Measurements from ENCODE around the gene ARHGAP6. TPM values are rescaled to one million over a fixed set of nuclear protein-coding genes. Genes with fewer than 3 reads are reported as not detected.

ARHGAP6 gene
- total and polyA plus RNA-seq, 2 of the 4 experiments (the other 2 are of a cell fraction): 1.4 to 1.8 TPM

DNA sequence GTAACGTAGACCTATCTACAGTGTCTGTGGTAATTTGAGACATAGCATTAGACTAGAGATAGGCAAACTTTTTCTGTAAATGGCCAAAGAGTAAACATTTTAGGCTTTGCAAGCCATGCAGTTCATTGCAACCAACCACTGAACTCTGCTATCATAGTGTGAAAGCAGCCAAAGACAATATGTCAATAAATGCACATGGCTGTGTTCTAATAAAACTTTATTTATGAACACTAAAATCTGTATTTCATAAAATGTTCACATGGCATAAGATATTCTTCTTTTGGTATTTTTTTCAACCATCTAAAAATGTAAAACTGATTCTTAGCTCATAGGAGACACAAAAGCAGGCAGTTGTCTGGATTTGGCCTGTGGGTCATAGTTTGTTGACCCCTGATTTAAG is 251.6 kb downstream of the ARHGAP6 start:
- Histone ChIP-seq H3K4ac (ENCODE audit: low read depth, low read length) (no peak overlapping the region), H3K9me3 (ENCODE audit: control insufficient read depth, insufficient read depth, low read length) (no peaks in the 10 kb centered on the region; the same call in 1 of the 2 replicates), H3K4me2 (ENCODE audit: low read depth, low read length) (no peak overlapping the region), H2BK5ac (ENCODE audit: low read depth, low read length, poor library complexity, severe bottlenecking) (no peak overlapping the region), H4K91ac (ENCODE audit: insufficient read depth, low read depth, low read length) (no peak overlapping the region), H3K9ac (ENCODE audit: low read depth, low read length) (no peak overlapping the region), H3K27me3 (ENCODE audit: control insufficient read depth, insufficient read depth, low read length) (no peaks in the 10 kb centered on the region), H2BK15ac (ENCODE audit: low read depth, low read length) (no peak overlapping the region), H4K5ac (ENCODE audit: low read depth, low read length) (no peak overlapping the region), H2AFZ (replicated peaks; ENCODE audit: low read length, poor library complexity) (no peak overlapping the region), H3K27ac (ENCODE audit: insufficient read depth, low read length) (no peak overlapping the region), H3K4me1 (ENCODE audit: control insufficient read depth, insufficient read depth, low read length) (no peaks in the 10 kb centered on the region), H3K56ac (ENCODE audit: extremely low read depth, insufficient read depth, low read length) (no peak overlapping the region), H2AK9ac (replicated peaks; ENCODE audit: low read depth, low read length, poor library complexity) (no peak overlapping the region), H3K14ac (replicated peaks; ENCODE audit: low read depth, low read length) (no peak overlapping the region), H3K9me1 (ENCODE audit: insufficient read depth, low read length) (no peaks in the 10 kb centered on the region), H3K79me1 (ENCODE audit: low read depth in 1 of 2, low read length in 2 of 2) (no peaks in the 10 kb centered on the region), H2AK5ac (ENCODE audit: low read depth, low read length) (no peak overlapping the region), H3K23ac (ENCODE audit: low read depth, low read length) (no peak overlapping the region), H3K18ac (ENCODE audit: low read depth, low read length) (no peak overlapping the region), H3K36me3 (ENCODE audit: control insufficient read depth, insufficient read depth, low read length) (no peaks in the 10 kb centered on the region), H4K20me1 (ENCODE audit: insufficient read depth, low read length) (no peaks in the 10 kb centered on the region), H3K4me3 (ENCODE audit: insufficient read depth, low read depth, low read length) (no peak overlapping the region), H2BK120ac (ENCODE audit: low read depth, low read length) (no peak overlapping the region), H2BK20ac (ENCODE audit: low read depth, low read length) (no peak overlapping the region), H4K8ac (ENCODE audit: low read depth in 2 of 2, low read length in 2 of 2) (no peak overlapping the region)
- ChIA-PET CTCF (no interaction called here), POLR2A (ENCODE audit: unreplicated experiment) (no interaction called here)
- WGBS, 2 experiments (ENCODE audit: extremely low coverage in 2 of 2, insufficient read length in 1 of 2): no CpG with 5 or more reads among the region's 1 CpG
- in situ Hi-C loops (cut with MboI; ENCODE audit: low sequenced_read_pairs) (no loop called here), dilution Hi-C loops (cut with HindIII; ENCODE audit: low sequenced_read_pairs, unreplicated experiment) (no loop called here), intact Hi-C loops (cut with micrococcal nuclease) (no loop called here)
- DNase-seq (no peak), ATAC-seq (ENCODE audit: low read depth) (no peak)
- no peak for TF ChIP-seq USF2 (IDR thresholded peaks at IDR 0.05; ENCODE audit: low read depth, low read length)
- no peak for TF ChIP-seq MAZ (IDR thresholded peaks at IDR 0.05; ENCODE audit: borderline replicate concordance, low read depth, low read length)
- TF ChIP-seq MXI1 (IDR thresholded peaks at IDR 0.05; ENCODE audit: borderline replicate concordance, low read depth, low read length): no peak
- TF ChIP-seq SMC3 (IDR thresholded peaks at IDR 0.05; ENCODE audit: low read depth, low read length): no peak
- no peak for TF ChIP-seq NFE2L2 (IDR thresholded peaks at IDR 0.05; ENCODE audit: low read depth, low read length)
- no peak for TF ChIP-seq CEBPB (IDR thresholded peaks at IDR 0.05; ENCODE audit: low read depth, low read length)
- no TSS peak for BruUV-seq (replicated peaks)
